SU-DHL-6 (cell line): ENCODE data around the gene VWC2L.

ENCODE experiments used
- EZH2phosphoT487 ChIP-seq: fragments of 200-600 bp; sonication (generic), shearing (Covaris generic); conservative IDR thresholded peaks from 2 replicates; pipeline ENCODE4 v1.6.1; 2018; ENCODE audit warnings: mild to moderate bottlenecking, antibody characterized with exemption, low read length, moderate library complexity, mixed read lengths
- TF ChIP-seq, protein P1 (sequence below): fragments of 200-600 bp; sonication (generic); IDR thresholded peaks from one replicate; pipeline ENCODE4 v1.5.1; 2017; ENCODE audit warnings: antibody characterized with exemption, mild to moderate bottlenecking, low read length, moderate library complexity; ENCODE audit not compliant: insufficient read depth, poor library complexity, severe bottlenecking

DNA sequence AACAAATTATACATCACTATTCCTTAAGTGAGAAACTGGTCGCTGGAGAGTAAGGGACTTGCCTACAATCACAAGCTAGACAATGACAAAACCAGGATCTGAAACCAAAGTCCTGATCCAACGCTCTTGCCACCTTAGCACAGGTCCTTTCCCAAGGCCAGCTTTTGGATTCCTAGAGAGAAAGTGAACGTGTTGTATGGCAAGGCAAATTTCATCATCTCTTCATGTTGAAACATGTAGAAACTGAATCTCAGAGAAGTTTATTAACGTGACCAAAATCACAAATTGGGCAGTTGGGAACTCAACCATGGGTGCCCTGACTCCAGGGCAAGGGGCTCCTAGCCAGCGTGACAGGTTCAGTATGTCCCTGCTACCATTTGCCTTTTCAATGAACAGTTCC, 118.2 kb downstream of the VWC2L start:
- TF ChIP-seq, protein P1, sequence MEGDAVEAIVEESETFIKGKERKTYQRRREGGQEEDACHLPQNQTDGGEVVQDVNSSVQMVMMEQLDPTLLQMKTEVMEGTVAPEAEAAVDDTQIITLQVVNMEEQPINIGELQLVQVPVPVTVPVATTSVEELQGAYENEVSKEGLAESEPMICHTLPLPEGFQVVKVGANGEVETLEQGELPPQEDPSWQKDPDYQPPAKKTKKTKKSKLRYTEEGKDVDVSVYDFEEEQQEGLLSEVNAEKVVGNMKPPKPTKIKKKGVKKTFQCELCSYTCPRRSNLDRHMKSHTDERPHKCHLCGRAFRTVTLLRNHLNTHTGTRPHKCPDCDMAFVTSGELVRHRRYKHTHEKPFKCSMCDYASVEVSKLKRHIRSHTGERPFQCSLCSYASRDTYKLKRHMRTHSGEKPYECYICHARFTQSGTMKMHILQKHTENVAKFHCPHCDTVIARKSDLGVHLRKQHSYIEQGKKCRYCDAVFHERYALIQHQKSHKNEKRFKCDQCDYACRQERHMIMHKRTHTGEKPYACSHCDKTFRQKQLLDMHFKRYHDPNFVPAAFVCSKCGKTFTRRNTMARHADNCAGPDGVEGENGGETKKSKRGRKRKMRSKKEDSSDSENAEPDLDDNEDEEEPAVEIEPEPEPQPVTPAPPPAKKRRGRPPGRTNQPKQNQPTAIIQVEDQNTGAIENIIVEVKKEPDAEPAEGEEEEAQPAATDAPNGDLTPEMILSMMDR, result no peak
- no peak for TF ChIP-seq EZH2phosphoT487
